NCI-H1092 treated with DMSO at 0.1 percent for 48 hours (cell line): ENCODE data around the gene PTGR3.

Experiments
- DNase-seq: peaks from one replicate; lab custom pipeline; 2025; lab: John Stamatoyannopoulos, UW

Gene PTGR3

GRCh38 chr18:75215663-75216062 lies 6.7 kb upstream of the PTGR3 start:
- no peak for DNase-seq

DNA sequence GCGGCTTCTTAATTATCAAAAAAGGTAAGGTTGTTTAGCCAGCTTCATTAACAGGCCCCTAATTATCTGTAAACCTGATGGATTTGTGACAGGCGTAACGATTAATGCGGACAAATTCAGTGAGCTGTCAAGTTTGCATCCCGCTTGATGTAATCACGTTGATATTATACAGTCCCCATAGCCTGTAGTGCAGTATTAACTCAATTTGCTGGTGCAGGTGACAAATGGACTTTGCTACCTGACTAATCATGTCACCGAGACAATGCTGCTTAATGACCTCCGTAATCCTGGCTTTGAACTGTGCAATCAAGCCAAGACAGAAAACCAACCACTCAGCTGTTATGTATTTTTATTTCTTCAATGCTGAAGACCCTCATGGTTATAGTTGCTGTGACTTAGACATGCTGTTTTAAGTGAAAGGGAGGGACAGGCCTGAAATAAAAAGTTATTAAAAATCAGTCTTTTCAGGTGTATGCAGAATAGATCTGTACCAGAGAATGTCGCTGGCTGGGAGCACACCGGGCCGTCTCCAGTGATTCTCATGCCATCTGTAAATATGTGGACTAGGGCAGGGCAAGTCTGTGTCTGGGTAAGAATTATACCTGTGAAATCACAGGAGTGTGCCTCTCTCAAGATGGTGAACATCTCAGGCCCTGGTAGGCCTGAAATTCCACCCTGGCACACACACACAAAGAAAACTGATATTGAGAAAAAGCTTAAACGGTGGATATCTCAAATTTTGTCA lies 6.0 kb upstream of the PTGR3 start:
- DNase-seq: no peak

DNA sequence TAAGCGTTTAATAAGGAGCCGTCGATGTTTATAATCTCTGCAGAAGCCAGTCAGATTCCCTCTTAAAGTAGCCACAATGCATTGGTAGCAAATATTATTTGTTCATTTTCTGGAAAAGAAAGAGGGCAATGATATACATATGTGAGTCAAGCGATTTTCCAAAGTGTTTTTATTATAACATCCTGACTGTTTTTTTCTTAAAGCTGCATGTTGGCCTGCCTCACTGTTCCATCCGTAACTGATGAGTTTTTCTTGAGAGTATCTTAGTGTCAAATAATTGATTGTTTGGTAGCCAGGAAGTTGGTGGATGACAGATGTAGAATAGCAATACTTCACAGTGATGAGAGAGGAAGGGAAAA lies 5.4 kb upstream of the PTGR3 start:
- peak; percentile 66 for DNase-seq

DNA sequence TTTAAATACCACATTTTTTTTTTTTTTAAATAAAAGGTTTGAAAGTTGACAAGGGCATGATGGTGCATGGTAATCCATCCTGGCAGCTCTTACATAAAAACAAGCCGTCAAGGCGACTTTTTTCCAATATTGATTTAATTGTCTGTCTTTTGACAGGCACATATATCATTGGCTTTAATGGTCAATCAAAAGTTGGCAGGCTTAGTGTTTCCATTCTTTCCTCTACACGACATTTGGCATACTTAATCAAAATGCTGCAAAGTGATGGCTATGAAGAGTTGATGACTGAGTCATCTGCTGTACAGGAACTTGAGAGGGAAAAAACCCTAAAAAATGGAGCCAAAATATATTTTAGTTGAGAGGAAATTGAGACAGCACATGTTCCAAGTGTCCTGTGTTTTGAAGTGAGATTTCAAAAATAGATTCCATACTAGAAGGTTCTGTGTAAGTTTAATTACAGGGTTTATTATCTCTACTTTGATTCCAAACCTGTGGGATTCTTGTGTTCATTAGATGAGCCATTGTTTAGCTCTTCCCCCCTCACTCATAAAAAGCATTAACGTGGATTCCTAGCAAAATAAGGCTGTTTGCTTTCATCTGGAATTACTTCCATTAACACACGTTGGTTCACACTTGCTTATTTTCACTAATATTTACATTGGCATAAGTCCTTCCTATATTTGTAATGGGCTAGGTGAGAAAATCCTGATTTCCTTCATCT lies 4.8 kb upstream of the PTGR3 start:
- peak; percentile 90 for DNase-seq

DNA sequence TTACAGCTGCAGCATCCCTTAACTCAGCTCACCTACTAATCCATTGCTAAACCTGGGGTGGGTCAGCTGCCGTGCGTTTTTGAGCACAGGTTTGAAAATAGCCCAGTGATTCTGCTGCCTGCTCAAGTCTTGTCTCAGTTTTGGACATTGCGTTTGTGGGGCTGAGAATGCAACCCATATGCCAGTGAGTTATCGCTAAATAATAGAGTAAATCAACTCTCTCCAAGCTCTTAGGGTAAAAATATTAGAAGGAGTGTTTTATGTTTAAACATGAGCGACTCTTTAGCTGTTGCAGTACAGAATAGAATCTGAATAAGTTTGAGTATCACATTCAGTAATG lies 3.8 kb upstream of the PTGR3 start:
- peak; percentile 66 for DNase-seq

- peak; percentile 66 for DNase-seq
These were observed 3.2 kb upstream of the PTGR3 start for GRCh38 chr18:75211953-75212750.

DNA sequence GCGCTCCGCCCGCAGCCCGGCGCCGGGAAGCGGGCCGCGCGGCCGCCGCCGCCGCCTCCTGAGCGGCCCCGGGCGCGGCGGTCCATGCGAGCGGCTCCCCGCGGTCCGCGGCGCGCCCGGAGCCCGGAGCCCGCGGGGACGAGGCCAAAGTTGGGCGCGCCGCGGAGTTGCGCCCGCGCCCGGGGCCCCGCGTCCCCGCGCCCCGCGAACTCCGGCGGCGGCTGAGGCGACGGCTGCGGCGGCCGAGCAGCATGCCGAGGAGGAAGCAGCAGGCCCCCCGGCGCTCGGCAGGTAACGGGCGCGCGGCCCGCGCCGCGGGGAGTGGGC lies 2.6 kb upstream of the PTGR3 start:
- no peak for DNase-seq

DNA sequence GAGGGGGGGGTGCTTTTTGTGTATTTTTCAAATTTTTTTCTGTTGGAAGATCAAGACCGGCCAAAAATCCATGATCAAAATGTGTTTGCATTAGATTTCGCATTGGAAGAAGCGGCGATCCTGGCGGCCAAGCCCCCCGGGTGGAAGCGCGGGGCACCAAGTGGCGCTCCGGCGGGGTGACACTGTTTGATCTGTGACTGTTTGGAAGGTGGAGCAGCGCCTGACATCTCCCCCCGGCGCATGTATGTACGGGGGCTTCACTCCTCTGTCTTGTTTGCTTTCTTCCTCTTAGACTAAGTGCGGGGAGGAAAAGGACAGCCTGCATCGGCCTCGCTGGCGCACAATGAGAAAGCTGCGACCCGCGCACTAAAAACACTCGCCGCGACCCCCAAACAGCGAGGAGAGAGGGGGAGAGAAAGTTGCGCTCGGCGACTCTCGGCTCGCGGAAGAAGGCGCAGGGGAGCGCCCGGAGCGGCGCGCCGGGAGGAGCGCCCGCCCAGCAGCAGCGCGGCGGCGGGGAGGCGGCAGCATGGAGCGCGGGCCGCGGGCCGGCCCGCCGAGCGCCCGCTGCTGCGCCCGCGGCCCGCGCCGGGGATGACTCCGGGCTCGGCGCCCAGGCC lies 2.2 kb upstream of the PTGR3 start:
- DNase-seq: peak; percentile 68

GRCh38 chr18:75210274-75211001 lies 1.5 kb upstream of the PTGR3 start, which contains the start of gene TSHZ1:
TSS of gene TSHZ1 (plus strand) at chr18:75210797. CDS start at chr18:75211877, 1,080 bp downstream.
- peak; percentile 98 for DNase-seq

DNA sequence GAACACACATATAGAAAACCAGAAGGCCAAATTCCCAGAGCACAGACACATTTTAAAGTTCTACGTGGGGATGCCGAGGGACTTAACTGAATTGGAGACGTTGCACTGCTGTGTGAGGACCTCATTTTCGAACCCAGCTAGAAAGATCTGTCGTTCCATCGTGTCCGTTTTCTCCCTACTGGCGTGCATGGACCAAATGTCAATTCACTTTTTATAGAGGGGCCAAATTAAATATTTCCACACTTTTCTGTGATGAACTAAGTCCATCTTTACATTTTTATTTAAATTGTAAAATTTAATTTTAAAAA lies 966 bp upstream of the PTGR3 start:
- no peak for DNase-seq

GRCh38 chr18:75208836-75209128 lies 157 bp downstream of the PTGR3 start:
- no peak for DNase-seq

DNA sequence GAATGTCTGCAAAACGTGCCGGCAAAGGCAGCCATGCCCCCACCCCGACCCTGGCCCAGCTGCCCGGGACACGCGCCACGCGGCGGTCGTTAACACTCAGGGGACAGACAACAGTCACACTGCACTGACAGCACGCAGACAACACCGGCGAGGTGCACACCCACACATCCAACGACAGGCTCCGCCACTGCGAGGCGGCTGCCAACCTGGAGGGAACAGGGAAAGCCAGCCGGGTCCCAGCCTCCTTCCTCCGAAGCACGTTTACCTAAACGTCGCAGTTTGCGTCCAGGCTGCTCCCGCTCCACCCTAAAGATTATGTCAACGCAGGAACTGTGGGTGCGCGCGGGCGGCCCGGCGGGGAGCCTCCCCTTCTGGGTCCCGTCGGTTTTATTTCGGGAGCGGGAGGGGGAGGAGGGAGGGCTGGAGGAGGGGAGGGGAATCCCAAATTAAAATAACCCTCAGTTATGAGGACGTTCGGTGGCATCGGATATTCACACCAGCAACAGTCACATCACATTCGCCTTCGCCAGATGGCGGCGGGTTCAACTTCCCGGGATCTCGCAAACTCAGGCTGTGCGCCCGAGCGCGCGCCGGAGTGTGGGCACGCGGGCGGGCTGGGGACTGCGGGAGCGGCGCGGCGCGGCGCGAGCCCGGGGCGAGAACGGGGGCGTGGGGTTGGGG lies 644 bp downstream of the PTGR3 start:
- peak; percentile 79 for DNase-seq

DNA sequence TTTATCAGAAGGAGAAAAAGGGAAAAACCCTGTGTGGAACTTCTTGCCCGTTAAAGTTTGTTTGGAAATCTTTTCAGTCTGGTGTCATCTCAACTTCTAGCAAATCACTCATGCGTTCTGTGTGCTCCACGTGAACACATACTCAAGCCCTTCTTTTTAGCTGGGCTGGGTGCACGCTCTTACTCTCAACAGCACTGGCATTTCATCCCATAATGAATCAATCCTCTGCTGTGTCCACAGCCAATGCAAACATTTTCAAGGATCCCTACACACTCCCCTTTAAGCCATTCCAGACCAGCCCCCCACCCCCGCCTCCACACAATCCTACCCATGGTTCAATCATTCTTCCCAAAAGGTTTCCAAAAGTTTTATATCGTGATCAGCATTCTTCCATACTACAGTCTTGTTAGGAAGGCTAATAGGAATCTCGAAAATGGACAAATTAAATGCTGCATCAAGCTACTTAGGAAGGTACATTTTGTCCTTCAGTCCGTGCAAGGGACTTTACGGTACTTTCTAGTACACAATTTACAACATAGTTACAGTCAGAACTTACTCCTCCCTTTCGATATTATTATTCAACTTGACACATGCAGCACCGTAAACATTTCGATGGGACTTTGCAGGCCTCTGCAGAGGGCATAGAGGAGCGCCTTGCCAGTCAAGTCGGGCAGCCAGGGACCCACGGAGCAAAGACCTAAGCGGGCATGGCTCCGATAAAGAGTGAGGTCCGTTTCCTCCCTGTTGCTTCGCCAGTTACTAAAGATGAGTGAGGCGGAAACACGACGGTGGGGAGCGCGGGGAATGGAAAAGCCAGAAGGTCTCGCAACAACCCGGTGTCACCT lies 1.4 kb downstream of the PTGR3 start:
- DNase-seq: peak; percentile 71

GRCh38 chr18:75206452-75207309 lies 2.3 kb downstream of the PTGR3 start:
- DNase-seq: no peak

GRCh38 chr18:75205514-75206132 lies 3.3 kb downstream of the PTGR3 start:
- no peak for DNase-seq

- DNase-seq: no peak
These were observed 4.0 kb downstream of the PTGR3 start for GRCh38 chr18:75204732-75205513.

DNA sequence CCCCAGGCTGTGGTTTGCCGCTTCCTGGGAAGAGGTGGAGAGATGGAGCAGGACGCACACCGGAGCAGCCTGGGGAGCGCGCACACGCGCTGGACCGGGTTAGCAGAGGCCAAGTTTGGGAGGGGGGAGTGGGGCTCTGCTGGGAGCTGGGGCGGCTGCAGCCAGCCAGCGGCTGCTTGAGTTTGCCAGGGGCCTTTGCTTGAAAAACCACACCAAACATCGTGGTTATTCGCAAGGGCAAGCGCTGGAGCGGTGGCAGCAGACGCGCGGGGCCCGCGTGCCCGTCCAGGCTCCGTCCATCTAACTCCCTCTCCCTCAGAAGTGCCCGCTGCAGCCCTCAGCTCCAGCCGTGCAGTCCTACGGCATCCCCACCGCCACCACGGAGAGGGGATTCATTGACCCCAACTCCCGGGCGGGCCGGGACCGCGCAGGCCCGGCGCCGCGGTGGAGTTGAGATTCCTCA lies 4.6 kb downstream of the PTGR3 start:
- DNase-seq: no peak
